BE2C (cell line): ENCODE results near the gene CARD9.

Source experiments
- DNase-seq: peaks from one replicate; pipeline ENCODE4 v3.0.0-alpha.2; 2020
- H3K27me3 ChIP-seq: fragments of 250-450 bp; sonication (Bioruptor Pico); 2 replicates; pipeline ENCODE4 v1.5.1; 2020; ENCODE audit warnings: mild to moderate bottlenecking
- H3K36me3 ChIP-seq: fragments of 250-450 bp; sonication (Bioruptor Pico); 2 replicates; pipeline ENCODE4 v1.5.1; 2020; ENCODE audit warnings: mild to moderate bottlenecking
- H3K4me1 ChIP-seq: fragments of 250-450 bp; sonication (Bioruptor Pico); 2 replicates; pipeline ENCODE4 v1.5.1; 2020
- H3K4me3 ChIP-seq: 2 replicates; pipeline ENCODE4 v1.5.1; 2011; ENCODE audit warnings: low read depth, low read length
- H3K9me3 ChIP-seq: fragments of 250-450 bp; sonication (Bioruptor Pico); 2 replicates; pipeline ENCODE4 v1.5.1; 2020
- CTCF ChIP-seq: IDR thresholded peaks from 2 replicates; pipeline ENCODE4 v1.5.1; 2012; ENCODE audit warnings: mild to moderate bottlenecking, low read depth, low read length

CARD9 gene

GRCh38 chr9:136365775-136366222, 7.7 kb downstream of the CARD9 start:
- no peak overlapping the region for H3K4me3 ChIP-seq
- H3K36me3 ChIP-seq, result peaks cover 9% of the 10 kb centered on the region
- no peaks in the 10 kb centered on the region for H3K27me3 ChIP-seq
- TF ChIP-seq CTCF, result no peak
- peaks cover 39% of the 10 kb centered on the region for H3K4me1 ChIP-seq
- DNase-seq, result no peak
- H3K9me3 ChIP-seq, result no peaks in the 10 kb centered on the region

GRCh38 chr9:136364942-136365774, 8.3 kb downstream of the CARD9 start:
- Histone ChIP-seq H3K36me3 (peaks cover 7% of the 10 kb centered on the region), H3K9me3 (no peaks in the 10 kb centered on the region), H3K27me3 (no peaks in the 10 kb centered on the region), H3K4me3 (no peak overlapping the region), H3K4me1 (peaks cover 44% of the 10 kb centered on the region)
- TF ChIP-seq CTCF, result peak; percentile 27
- peak; percentile 92 for DNase-seq

- Histone ChIP-seq H3K36me3 (peaks cover 4% of the 10 kb centered on the region; the same call in 1 of the 2 replicates), H3K4me3 (no peak overlapping the region), H3K9me3 (no peaks in the 10 kb centered on the region), H3K4me1 (peaks cover 44% of the 10 kb centered on the region), H3K27me3 (no peaks in the 10 kb centered on the region)
- no peak for DNase-seq
- no peak for TF ChIP-seq CTCF
Observed at GRCh38 chr9:136363949-136364748, 9.3 kb downstream of the CARD9 start.

- peak within 1 kb of the TSS; percentile 67 for H3K4me3 ChIP-seq
- peaks cover 44% of the 10 kb centered on the region for H3K4me1 ChIP-seq
- DNase-seq, result peak; percentile 99
- H3K36me3 ChIP-seq, result peaks cover 4% of the 10 kb centered on the region; the same call in 1 of the 2 replicates
- no peaks in the 10 kb centered on the region for H3K27me3 ChIP-seq
- H3K9me3 ChIP-seq, result no peaks in the 10 kb centered on the region
- TF ChIP-seq CTCF, result peak; percentile 73
Observed at GRCh38 chr9:136363106-136363948, 10.1 kb downstream of the CARD9 start, which contains the start of gene DNLZ. DNLZ (minus strand) TSS chr9:136363744; CDS start chr9:136363714, 30 bp downstream.

- TF ChIP-seq CTCF, result no peak
- DNase-seq, result no peak
- H3K9me3 ChIP-seq, result no peaks in the 10 kb centered on the region
- no peak overlapping the region for H3K4me3 ChIP-seq
- H3K36me3 ChIP-seq, result peaks cover 8% of the 10 kb centered on the region; the same call in 1 of the 2 replicates
- peaks cover 44% of the 10 kb centered on the region for H3K4me1 ChIP-seq
- H3K27me3 ChIP-seq, result no peaks in the 10 kb centered on the region
Observed at GRCh38 chr9:136362450-136362784, 11.1 kb downstream of the CARD9 start.
